Small intestine (tissue), 7 donors: ENCODE results near the gene SORCS2. TPM values are rescaled to one million over a fixed set of nuclear protein-coding genes. Genes with fewer than 3 reads are reported as not detected.

ENCODE experiments used
- DNase-seq, 2 donors: peaks; one replicate each; pipeline versions ENCODE4 v3.0.0 to v3.0.0-alpha.2; 2013
- FAIRE-seq: peaks from 2 replicates; lab custom pipeline; 2012; peaks lifted over from hg19 to GRCh38; lab: Jason Lieb, UNC
- H3K27ac ChIP-seq, 3 donors: one replicate each; pipeline ENCODE4 v1.5.1; 2013; ENCODE audit warnings: low read length in 2 of 3, mild to moderate bottlenecking in 2 of 3, control low read depth in 1 of 3, inconsistent platforms in 1 of 3, low read depth in 1 of 3, moderate library complexity in 1 of 3
- H3K27me3 ChIP-seq, 3 donors: one replicate each; pipeline ENCODE4 v1.6.1; 2013; ENCODE audit warnings: low read length in 3 of 3, inconsistent platforms in 1 of 3; ENCODE audit not compliant: control insufficient read depth in 3 of 3, insufficient read depth in 3 of 3
- H3K36me3 ChIP-seq, 3 donors: one replicate each; pipeline ENCODE4 v1.6.1; 2013; ENCODE audit warnings: low read length in 3 of 3, inconsistent platforms in 1 of 3, low read depth in 1 of 3, mild to moderate bottlenecking in 1 of 3, moderate library complexity in 1 of 3; ENCODE audit not compliant: control insufficient read depth in 3 of 3, insufficient read depth in 2 of 3
- H3K4me1 ChIP-seq, 3 donors: one replicate each; pipeline ENCODE4 v1.6.1; 2013; ENCODE audit warnings: low read length in 2 of 3, inconsistent platforms in 1 of 3, low read depth in 1 of 3, mild to moderate bottlenecking in 1 of 3, moderate library complexity in 1 of 3; ENCODE audit not compliant: control insufficient read depth in 3 of 3, insufficient read depth in 2 of 3
- H3K4me3 ChIP-seq, 3 donors: one replicate each; pipeline ENCODE4 v1.5.1; 2013; ENCODE audit warnings: low read length in 3 of 3, control low read depth in 1 of 3, inconsistent platforms in 1 of 3, low read depth in 1 of 3, mild to moderate bottlenecking in 1 of 3, moderate library complexity in 1 of 3
- H3K9me3 ChIP-seq, 2 donors: one replicate each; pipeline ENCODE4 v1.6.1; 2013; ENCODE audit warnings: low read depth in 1 of 2, low read length in 1 of 2; ENCODE audit not compliant: control insufficient read depth in 2 of 2, insufficient read depth in 1 of 2
- WGBS, 3 donors: extraction: QIAGEN DNeasy Blood & Tissue Kit; methylation state at CpG; one replicate each; pipeline ENCODE4 v1.1.7; 2013; 5-methylcytosine and 5-hydroxymethylcytosine counted together
- polyA plus RNA-seq, 4 donors: library from polyadenylated mRNA; stranded (reverse) in 3 of 4; unstranded in 1 of 4; fragments of 200-250 nt in 3 of 4; fragments of 120-200 nt in 1 of 4; gene quantifications; one replicate each; pipeline versions ENCODE4 v1.2.1 to v1.2.3, GENCODE V29; 2013
- donor health status: healthy with polysubstance abuse.
- donor health status: control.
- donor health status: control.
- donor health status: Bipolar disorder and iron deficiency.
- donor health status: healthy.

SORCS2 gene
- polyA plus RNA-seq, 4 donors, result 0.63 to 3.3 (median 2.2) TPM; not detected in 1

- Histone ChIP-seq H3K36me3 (no peaks in the 10 kb centered on the region), H3K4me1 (peaks cover 0 to 6% (median 0%) of the 10 kb centered on the region in 3 donors), H3K9me3 (peaks cover 0 to 7% of the 10 kb centered on the region in 2 donors), H3K27me3 (no peaks in the 10 kb centered on the region), H3K4me3 (no peak overlapping the region), H3K27ac (peak overlapping the region in 2 of 3 donors; percentile 14 to 21)
- DNase-seq (no peak), FAIRE-seq (no peak)
- WGBS, 3 donors, result 70 to 89% (median 78%) methylated on average over 5 of the region's 5 CpGs
These were observed 457.0 kb downstream of the SORCS2 start for GRCh38 chr4:7649411-7649740.

GRCh38 chr4:7649741-7650531 lies 457.6 kb downstream of the SORCS2 start:
- peak overlapping the region in 1 of 3 donors; percentile 14 for H3K27ac ChIP-seq
- H3K4me1 ChIP-seq, result peaks cover 0 to 6% (median 0%) of the 10 kb centered on the region in 3 donors
- WGBS, 3 donors, result 64 to 67% (median 66%) methylated on average over 32 of the region's 32 CpGs
- H3K27me3 ChIP-seq, result peaks cover 0 to 2% (median 0%) of the 10 kb centered on the region in 3 donors
- H3K36me3 ChIP-seq, result no peaks in the 10 kb centered on the region
- H3K9me3 ChIP-seq, result peaks cover 0 to 2% of the 10 kb centered on the region in 2 donors
- no peak overlapping the region for H3K4me3 ChIP-seq
- DNase-seq, result peak in 1 of 2 donors; percentile 44
- no peak for FAIRE-seq

- Histone ChIP-seq H3K4me1 (peaks cover 0 to 6% (median 0%) of the 10 kb centered on the region in 3 donors), H3K9me3 (no peaks in the 10 kb centered on the region), H3K27me3 (peaks cover 0 to 4% (median 0%) of the 10 kb centered on the region in 3 donors), H3K4me3 (no peak overlapping the region), H3K36me3 (no peaks in the 10 kb centered on the region), H3K27ac (peak overlapping the region in 1 of 3 donors; percentile 13)
- DNase-seq (peak in 1 of 2 donors; percentile 16), FAIRE-seq (no peak)
- 44 to 55% (median 53%) methylated on average over 19 to 22 of the region's 22 CpGs for WGBS, 3 donors
These were observed 458.5 kb downstream of the SORCS2 start for GRCh38 chr4:7650606-7651385.

GRCh38 chr4:7651461-7651921 lies 459.2 kb downstream of the SORCS2 start:
- DNase-seq (no peak), FAIRE-seq (no peak)
- WGBS, 3 donors, result 58 to 73% (median 68%) methylated on average over 8 of the region's 8 CpGs
- peaks cover 0 to 7% (median 0%) of the 10 kb centered on the region in 3 donors for H3K27me3 ChIP-seq
- no peaks in the 10 kb centered on the region for H3K36me3 ChIP-seq
- H3K4me3 ChIP-seq, result no peak overlapping the region
- H3K9me3 ChIP-seq, result no peaks in the 10 kb centered on the region
- H3K27ac ChIP-seq, result peak overlapping the region in 1 of 3 donors; percentile 13
- peaks cover 0 to 6% (median 0%) of the 10 kb centered on the region in 3 donors for H3K4me1 ChIP-seq

- Histone ChIP-seq H3K36me3 (no peaks in the 10 kb centered on the region), H3K9me3 (no peaks in the 10 kb centered on the region), H3K4me1 (peaks cover 0 to 6% (median 0%) of the 10 kb centered on the region in 3 donors), H3K27ac (no peak overlapping the region), H3K4me3 (no peak overlapping the region), H3K27me3 (peaks cover 0 to 7% (median 0%) of the 10 kb centered on the region in 3 donors)
- DNase-seq (no peak), FAIRE-seq (no peak)
- 65 to 77% (median 72%) methylated on average over 8 of the region's 8 CpGs for WGBS, 3 donors
These were observed 459.7 kb downstream of the SORCS2 start for GRCh38 chr4:7652006-7652405.

GRCh38 chr4:7652451-7652881 lies 460.1 kb downstream of the SORCS2 start:
- WGBS, 3 donors, result 62 to 70% (median 68%) methylated on average over 8 of the region's 8 CpGs
- H3K36me3 ChIP-seq, result no peaks in the 10 kb centered on the region
- no peaks in the 10 kb centered on the region for H3K9me3 ChIP-seq
- H3K27me3 ChIP-seq, result peaks cover 0 to 7% (median 0%) of the 10 kb centered on the region in 3 donors
- H3K4me3 ChIP-seq, result no peak overlapping the region
- FAIRE-seq (no peak), DNase-seq (no peak)
- peaks cover 0 to 6% (median 0%) of the 10 kb centered on the region in 3 donors for H3K4me1 ChIP-seq
- H3K27ac ChIP-seq, result no peak overlapping the region

- no peak for FAIRE-seq
- peaks cover 0 to 6% (median 0%) of the 10 kb centered on the region in 3 donors for H3K4me1 ChIP-seq
- no peak overlapping the region for H3K4me3 ChIP-seq
These were observed 460.6 kb downstream of the SORCS2 start for GRCh38 chr4:7652906-7653305.

More at GRCh38 chr4:7652906-7653305, 460.6 kb downstream of the SORCS2 start:
- Histone ChIP-seq H3K27me3 (peaks cover 0 to 7% (median 0%) of the 10 kb centered on the region in 3 donors), H3K27ac (no peak overlapping the region), H3K9me3 (no peaks in the 10 kb centered on the region), H3K36me3 (no peaks in the 10 kb centered on the region)
- 74 to 78% (median 77%) methylated on average over 3 of the region's 3 CpGs for WGBS, 3 donors
- no peak for DNase-seq
